ENCODE data around the gene TIMP3.

GRCh38 chr22:32789797-32790620 is 11.5 kb upstream of the TIMP3 start:
- TF ChIP-seq CTCF (IDR thresholded peaks at IDR 0.05) (no peak), EP300 (IDR thresholded peaks at IDR 0.05) (no peak), POLR2A (IDR thresholded peaks at IDR 0.05) (no peak), POLR2AphosphoS5 (IDR thresholded peaks at IDR 0.05) (no peak)
